HG03196 (cell line): ENCODE results near the gene PERP.
"Not testable (repeated sequence)": the region's sequence is repeated elsewhere in the genome, so short reads cannot be mapped to it uniquely, and the experiment has no call there.

Experiments used
- ATAC-seq: cut with Tn5 transposase; IDR thresholded peaks from one replicate; pipeline ENCODE4 v1.9.1; 2021; ENCODE audit not compliant: unreplicated experiment

Gene PERP

GRCh38 chr6:138105880-138106664 is 1.1 kb downstream of the PERP start:
- no peak for ATAC-seq

- no peak for ATAC-seq
These were observed 1.8 kb downstream of the PERP start for GRCh38 chr6:138105446-138105845.

GRCh38 chr6:138104618-138105213 is 2.5 kb downstream of the PERP start:
- ATAC-seq = no peak

GRCh38 chr6:138103871-138104270 is 3.3 kb downstream of the PERP start:
- no peak for ATAC-seq

- no peak for ATAC-seq
These were observed 5.1 kb downstream of the PERP start for GRCh38 chr6:138101946-138102731.

- ATAC-seq = no peak
These were observed 7.4 kb downstream of the PERP start for GRCh38 chr6:138099832-138100231.

GRCh38 chr6:138098306-138098705 is 8.9 kb downstream of the PERP start:
- no peak for ATAC-seq

GRCh38 chr6:138094260-138094659 is 13.0 kb downstream of the PERP start:
- ATAC-seq = no peak

GRCh38 chr6:138093632-138094031 is 13.6 kb downstream of the PERP start:
- ATAC-seq = no peak

GRCh38 chr6:138092686-138093085 is 14.5 kb downstream of the PERP start:
- ATAC-seq = no peak

- ATAC-seq = no peak
These were observed 17.9 kb downstream of the PERP start for GRCh38 chr6:138089325-138089724.

GRCh38 chr6:138088326-138088762 is 18.9 kb downstream of the PERP start:
- ATAC-seq = no peak

GRCh38 chr6:138087593-138088325 is 19.5 kb downstream of the PERP start:
- no peak for ATAC-seq

GRCh38 chr6:138086573-138087196 is 20.5 kb downstream of the PERP start:
- ATAC-seq = no peak

GRCh38 chr6:138085839-138086222 is 21.4 kb downstream of the PERP start:
- no peak for ATAC-seq

- no peak for ATAC-seq
These were observed 22.0 kb downstream of the PERP start for GRCh38 chr6:138084904-138085838.

GRCh38 chr6:138082232-138082631 is 25.0 kb downstream of the PERP start:
- no peak for ATAC-seq

- ATAC-seq = not testable (repeated sequence)
These were observed 27.7 kb downstream of the PERP start for GRCh38 chr6:138079556-138079955.

GRCh38 chr6:138078491-138078890 is 28.7 kb downstream of the PERP start:
- no peak for ATAC-seq

- ATAC-seq = no peak
These were observed 34.0 kb downstream of the PERP start for GRCh38 chr6:138073264-138073663.
